C1 segment of cervical spinal cord (tissue), 14 donors: ENCODE measurements around the gene RNPS1.
"Not testable (repeated sequence)": the region's sequence is repeated elsewhere in the genome, so short reads cannot be mapped to it uniquely, and the experiment has no call there.

Experiments used
- DNase-seq, 14 donors: peaks; one replicate each; lab custom pipeline; 2025; lab: John Stamatoyannopoulos, UW

The RNPS1 gene

GRCh38 chr16:2257726-2258125, 10.2 kb downstream of the RNPS1 start:
- DNase-seq = no peak

GRCh38 chr16:2256531-2257140, 11.3 kb downstream of the RNPS1 start:
- DNase-seq = no peak

- no peak for DNase-seq
Observed at GRCh38 chr16:2253293-2253692, 14.6 kb downstream of the RNPS1 start.

- no peak for DNase-seq
Observed at GRCh38 chr16:2252806-2253148, 15.1 kb downstream of the RNPS1 start.

GRCh38 chr16:2251296-2252111, 16.4 kb downstream of the RNPS1 start, which contains the start of gene ECI1:
TSS of gene ECI1 (minus strand) at chr16:2251587. CDS start at chr16:2251566, 21 bp downstream.
- DNase-seq = peak; percentile 26 to 95 (median 89)

GRCh38 chr16:2250652-2251295, 17.2 kb downstream of the RNPS1 start:
- DNase-seq = peak in 1 of 14 donors; percentile 37

- no peak for DNase-seq
Observed at GRCh38 chr16:2246301-2246885, 21.5 kb downstream of the RNPS1 start.

GRCh38 chr16:2244926-2245795, 22.8 kb downstream of the RNPS1 start:
- no peak for DNase-seq

GRCh38 chr16:2244301-2244700, 23.6 kb downstream of the RNPS1 start:
- DNase-seq = no peak

- no peak for DNase-seq
Observed at GRCh38 chr16:2243781-2244180, 24.1 kb downstream of the RNPS1 start.

- DNase-seq = no peak
Observed at GRCh38 chr16:2243031-2243528, 24.8 kb downstream of the RNPS1 start.

- no peak for DNase-seq
Observed at GRCh38 chr16:2242598-2242997, 25.3 kb downstream of the RNPS1 start.

GRCh38 chr16:2240331-2240730, 27.6 kb downstream of the RNPS1 start:
- not testable (repeated sequence) for DNase-seq

GRCh38 chr16:2238838-2239675, 28.9 kb downstream of the RNPS1 start:
- peak in 1 of 14 donors; percentile 40 for DNase-seq

- no peak for DNase-seq
Observed at GRCh38 chr16:2238150-2238837, 29.6 kb downstream of the RNPS1 start.

- no peak for DNase-seq
Observed at GRCh38 chr16:2237493-2238149, 30.3 kb downstream of the RNPS1 start.

GRCh38 chr16:2237102-2237482, 30.8 kb downstream of the RNPS1 start:
- no peak for DNase-seq

- no peak for DNase-seq
Observed at GRCh38 chr16:2236337-2237101, 31.4 kb downstream of the RNPS1 start, which contains the start of gene DNASE1L2. TSS of gene DNASE1L2 (plus strand) at chr16:2236444. CDS start at chr16:2236817, 373 bp downstream.
